Stimulated activated CD4-positive, alpha-beta T cell treated with anti-CD3 and anti-CD28 coated beads, Interleukin-15, amount 100 ng/mL, for 24 hours (primary cell): ENCODE results near the gene SAMSN1.
A peak's percentile ranks its signal among the peaks of the same experiment; 100 is the strongest.

Experiments
- DNase-seq: peaks from one replicate; pipeline ENCODE4 v3.0.0-alpha.2; 2020

SAMSN1 gene

DNA sequence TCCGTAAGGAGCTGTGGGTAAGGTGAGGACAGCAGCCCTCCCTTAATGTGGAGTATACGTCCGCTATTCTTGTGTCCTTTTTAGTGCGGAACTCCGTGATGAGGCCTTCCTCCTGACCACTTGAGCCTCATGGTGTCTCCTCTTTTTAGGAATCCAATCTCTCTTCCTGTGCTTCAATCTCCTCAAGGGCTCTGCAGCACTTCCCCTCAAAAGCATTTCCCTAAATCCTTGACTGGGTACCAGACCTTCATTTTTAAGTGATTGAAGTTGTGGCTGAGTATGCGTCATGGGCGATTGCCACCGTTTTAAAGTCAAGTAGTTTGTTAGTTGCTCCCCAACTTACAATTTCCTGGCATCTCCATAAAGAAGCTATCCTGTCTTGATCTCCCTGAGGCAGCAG, 62.8 kb downstream of the SAMSN1 start:
- DNase-seq: no peak

DNA sequence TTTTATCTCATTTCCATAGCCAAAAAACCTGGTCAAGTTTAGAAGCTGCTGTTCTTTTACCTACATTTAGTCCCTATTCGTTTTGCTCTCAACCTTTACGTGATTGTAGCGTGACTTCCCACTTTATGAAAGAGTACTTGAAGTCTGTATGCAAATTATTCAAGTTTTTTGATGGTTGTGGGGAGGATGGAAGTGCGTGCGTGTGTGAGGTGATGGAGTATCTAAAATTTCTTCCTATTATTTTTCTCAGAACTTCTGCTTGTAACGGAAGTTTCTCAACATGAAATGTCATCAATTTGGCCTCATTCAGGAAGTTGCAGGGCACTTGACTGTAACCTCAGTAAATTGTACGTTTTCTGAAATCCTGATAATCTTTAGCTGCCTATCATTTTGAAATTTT, 64.0 kb downstream of the SAMSN1 start:
- DNase-seq: peak; percentile 45

DNA sequence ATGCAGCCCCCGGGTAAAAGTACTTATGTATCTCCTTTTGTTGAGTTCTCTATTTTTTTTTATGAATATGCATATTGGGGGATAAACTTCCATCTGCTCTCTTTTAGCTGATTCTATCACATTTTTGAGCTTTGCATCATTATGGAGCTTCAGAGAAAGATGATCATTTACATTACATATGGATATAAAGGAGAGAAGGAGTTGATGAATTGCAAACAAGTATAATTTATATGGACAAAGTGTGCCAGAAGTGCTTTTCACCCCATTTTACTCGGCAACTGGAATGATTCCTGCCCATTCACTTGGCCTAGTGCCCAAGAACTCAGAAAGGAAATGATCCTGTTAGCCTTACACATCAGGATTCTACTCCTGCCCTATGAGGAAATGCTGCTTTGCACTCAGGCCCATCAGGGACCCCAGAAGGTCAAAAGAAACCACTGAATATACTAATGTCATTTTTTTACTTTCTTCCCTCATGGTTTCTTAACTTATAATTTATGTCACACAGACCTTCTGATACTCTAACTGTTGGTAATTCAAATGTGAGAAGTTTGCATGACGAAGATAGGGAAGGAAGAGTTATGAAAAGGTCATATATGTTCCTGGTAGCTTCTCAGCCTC, 65.6 kb downstream of the SAMSN1 start:
- no peak for DNase-seq

DNA sequence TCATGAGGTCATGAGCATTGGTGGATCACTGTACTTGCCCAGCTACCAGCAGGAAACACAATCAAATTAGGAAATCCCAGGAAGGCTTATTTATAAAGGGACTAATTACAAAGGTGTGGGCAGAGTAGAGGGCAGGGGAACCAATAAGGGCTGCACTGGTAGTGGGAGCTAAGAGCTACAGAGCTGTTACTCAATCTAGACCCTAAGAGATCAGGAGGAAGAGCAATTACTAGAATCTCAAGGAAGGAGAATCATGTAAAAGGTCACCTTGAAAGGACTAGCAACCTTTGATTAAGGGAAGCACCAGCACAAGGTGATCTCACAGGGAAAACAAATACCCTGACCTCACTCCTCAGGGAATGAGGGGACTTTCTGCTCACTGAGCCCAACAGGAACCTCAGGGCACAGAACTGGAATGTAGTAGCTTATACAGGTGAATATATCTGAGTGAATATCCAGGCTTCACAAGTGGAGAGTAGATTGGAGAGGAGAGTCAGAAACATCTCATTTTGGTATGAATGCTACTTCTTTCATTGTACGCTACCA, 66.8 kb downstream of the SAMSN1 start:
- DNase-seq: no peak

DNA sequence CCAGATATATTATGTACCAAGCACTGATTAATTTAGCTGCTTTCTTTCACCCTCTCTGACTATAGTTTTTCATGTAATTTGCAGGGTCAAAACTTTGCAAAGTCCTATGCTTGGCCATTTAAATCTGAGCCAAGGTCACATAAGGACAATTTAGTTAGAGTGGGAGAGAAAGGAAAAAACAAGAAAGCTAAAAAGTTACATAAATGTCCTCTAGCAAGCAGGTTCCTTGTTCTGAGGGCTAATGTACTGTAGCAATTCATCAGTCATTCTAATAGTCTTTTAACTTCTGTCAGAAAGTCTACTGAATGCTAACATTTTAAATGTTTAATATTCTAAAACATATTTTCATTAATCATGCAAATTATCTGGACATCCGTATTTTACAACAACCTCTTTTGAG, 68.3 kb downstream of the SAMSN1 start:
- no peak for DNase-seq

DNA sequence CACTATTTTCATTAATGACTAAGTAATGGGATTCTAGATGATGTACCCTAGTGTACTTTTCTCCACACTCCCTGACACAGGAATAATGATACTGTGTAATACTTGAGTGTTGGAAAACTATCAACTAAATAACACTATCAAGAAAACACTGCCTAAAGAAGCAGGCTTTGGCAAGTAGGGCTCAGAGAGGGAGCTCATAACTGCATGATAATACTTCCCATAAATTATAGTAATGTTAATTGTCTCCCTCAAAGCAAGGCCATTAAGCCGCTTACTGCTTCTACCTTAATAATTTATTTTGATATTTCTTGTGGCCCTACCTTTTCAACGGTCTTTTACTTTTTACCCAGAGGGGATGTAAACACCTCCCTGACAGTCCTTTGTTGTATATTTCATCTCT, 69.0 kb downstream of the SAMSN1 start:
- DNase-seq: no peak

DNA sequence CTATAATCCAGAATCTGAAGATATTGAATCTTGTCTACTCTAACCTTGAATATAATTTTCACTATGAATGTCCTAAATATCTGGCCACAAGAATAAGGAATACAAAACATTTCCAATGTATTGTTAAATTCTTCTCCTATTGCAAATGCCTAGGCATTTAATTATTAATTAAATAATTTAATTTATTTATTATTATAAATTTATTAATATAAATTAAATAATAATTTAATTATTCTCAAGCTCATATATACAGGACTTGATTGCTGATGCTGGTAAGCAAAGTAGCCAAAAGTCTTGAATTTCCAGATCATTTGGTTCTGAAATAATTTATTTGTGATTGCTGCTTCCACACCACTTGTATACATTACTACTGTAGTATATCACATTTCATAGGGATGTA, 71.1 kb downstream of the SAMSN1 start:
- no peak for DNase-seq

DNA sequence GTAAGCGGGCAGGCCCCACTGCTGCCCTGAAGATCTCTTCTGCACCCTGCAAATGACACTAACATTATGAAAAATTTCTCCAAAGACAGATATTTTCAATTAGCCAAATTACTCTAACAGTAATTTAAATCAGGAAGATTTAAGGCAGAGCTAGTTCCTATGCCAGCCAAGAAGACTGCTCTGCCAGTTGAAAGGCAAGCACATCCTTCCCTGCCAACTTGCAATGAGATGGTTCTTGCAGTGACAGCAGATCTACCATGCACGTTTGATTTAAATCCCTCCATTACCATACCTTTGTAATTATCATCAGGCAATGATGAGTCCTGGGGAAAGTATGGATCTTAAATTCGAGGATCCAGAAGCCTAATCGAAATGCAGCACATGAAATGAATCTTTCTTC, 76.5 kb downstream of the SAMSN1 start:
- no peak for DNase-seq

DNA sequence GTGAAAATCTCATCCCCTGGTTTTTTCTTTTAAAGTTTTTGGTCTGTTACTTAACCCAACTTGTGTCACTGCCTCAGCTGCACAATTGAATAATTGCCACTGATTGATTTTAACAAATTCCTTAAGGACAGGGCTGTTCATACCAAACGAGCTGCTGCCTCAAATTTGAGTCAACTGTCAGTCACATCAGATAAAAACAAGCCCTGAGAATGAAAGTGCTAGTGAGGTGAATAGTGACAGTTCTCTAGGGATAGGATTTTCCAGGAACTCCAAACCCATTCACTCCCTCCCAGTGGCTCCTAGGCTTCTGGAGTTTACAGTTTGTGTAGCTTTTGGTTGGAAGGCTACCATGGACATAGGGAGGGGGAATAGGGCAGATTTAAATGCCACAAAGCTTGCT, 79.4 kb downstream of the SAMSN1 start:
- no peak for DNase-seq

DNA sequence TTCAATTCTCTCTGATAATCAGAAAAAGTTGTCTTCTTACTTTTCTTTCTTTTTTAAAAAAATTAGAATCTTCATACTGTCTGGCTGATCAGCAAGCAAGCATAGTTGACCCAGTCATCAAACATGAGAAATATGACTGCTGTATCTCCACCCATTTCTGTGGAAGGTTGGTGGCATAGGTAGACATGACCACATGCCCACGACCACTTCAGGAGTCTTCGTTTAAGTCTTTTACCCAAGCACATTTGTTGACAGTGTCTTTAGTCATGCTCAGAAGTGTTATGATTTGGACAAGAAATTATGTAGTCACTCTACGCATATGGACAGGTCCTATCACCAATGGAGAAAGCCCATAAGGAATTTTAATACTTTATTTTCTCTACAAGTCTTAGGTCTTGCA, 88.4 kb downstream of the SAMSN1 start:
- DNase-seq: no peak

DNA sequence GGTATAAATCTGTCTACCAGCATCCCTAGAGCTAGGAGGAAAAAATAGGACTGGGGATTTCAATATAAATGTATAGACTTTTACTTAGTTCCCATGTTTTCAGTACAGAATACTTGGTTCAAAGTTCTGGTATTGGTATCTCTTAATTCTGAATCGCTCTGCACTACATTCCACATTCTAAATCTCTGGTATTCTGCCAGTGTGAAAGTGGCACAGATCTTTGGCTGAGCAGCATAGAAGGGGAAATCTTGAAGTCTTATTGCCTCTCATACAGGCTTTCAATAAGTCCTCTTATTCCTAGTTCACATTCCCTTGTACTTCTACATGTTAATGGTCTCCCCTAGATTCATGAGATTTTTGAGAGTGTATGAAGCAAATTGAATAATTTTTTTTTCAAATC, 89.2 kb downstream of the SAMSN1 start:
- no peak for DNase-seq

DNA sequence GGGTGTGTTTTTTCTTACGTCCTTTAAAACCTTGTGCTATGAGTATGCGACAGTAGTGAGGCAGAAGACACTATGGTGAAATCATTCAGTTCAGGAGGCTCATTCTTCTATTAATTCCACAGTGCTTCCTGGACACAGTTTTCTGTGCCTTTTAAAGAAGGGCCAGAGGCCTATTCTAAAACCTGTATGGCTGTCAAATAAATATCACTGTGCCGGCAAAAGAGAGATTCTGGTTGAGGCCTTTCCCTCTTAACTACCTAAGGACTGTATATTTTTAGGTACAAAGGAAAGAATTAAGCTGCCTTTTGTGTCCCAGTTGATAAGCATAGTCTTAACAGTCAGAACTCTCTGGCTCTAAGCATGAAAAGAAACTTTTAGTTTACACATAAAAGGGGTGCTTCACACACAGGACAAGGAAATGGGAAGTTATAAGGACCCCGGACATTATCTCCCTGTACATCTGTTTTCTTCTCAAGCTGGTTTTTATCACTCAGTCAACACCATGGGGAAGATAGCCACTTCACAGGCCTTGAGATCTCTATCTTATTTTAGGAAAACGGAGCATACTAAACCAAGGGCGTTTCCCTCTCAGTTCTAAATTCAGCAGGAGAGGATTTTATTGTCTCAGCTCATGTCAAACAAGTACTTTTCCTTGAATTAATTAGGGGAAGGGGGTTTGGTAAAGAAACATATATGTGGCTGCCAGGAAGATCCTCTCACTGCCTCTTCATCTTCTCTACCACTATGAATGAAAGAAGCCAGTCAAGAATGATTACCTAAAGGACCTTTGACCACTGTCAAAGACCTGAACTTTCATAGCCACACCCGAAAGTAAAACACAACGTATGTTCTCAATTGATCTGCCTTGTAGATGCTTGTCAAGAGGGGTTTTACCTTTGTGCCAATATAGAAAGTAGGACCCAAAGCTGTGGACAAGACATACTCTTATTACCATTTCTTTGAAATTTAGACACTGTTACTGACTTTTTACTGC, 91.8 kb downstream of the SAMSN1 start:
- no peak for DNase-seq

DNA sequence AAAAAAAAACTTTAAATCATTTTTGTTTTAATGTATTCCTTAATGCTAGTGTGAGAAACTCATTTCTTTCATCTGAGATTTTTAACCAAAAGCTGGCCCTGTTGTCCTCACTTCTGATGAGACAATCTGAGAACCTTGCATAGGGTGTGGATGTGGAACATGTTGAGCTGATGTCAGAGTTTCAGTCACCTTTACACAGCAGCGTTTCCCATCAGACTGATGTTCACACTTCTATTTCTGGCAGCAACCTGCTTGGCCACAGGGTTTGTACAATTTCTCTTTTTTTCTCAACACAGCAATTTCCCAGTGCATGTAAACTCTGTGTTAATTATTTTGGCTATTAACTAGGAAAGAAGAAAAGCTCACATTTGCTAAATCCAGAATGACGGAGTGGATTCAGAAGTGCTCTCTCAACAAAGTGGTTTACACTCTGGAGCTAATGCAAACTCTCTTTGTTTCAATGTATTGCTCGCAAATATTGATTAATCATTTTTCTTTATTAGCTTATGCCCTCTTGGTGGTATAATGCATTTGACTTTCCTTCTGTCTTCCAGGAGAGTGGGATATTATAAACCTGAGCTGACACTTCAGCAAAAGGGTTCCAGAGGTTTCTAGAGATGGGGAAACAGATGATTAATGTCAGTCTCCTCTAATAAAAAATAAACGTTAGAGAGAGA, 92.6 kb downstream of the SAMSN1 start:
- peak; percentile 36 for DNase-seq

DNA sequence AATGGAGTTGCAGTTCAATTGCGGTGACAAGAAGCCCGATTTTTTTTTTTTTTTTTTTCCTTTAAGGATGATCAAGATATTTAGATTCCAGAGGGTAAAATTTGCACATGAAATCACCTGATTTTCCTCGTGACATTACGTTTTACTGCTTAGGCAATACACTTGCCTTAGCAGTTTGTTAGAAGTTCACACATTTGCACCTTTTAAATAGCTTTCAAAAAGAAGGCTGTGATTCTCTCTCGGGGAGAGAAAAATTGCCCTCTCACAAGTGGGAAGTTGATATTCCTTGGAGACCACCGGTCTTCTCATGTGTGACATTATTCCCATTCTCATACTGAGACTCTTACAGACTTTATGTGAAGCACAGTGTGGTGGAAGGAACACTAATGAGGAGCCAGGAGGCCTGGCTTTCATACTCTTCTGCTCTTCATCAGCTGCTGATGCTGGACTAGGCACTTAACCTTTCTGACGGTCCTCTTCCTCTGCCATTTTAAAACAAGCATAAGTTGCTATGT, 93.3 kb downstream of the SAMSN1 start:
- no peak for DNase-seq

DNA sequence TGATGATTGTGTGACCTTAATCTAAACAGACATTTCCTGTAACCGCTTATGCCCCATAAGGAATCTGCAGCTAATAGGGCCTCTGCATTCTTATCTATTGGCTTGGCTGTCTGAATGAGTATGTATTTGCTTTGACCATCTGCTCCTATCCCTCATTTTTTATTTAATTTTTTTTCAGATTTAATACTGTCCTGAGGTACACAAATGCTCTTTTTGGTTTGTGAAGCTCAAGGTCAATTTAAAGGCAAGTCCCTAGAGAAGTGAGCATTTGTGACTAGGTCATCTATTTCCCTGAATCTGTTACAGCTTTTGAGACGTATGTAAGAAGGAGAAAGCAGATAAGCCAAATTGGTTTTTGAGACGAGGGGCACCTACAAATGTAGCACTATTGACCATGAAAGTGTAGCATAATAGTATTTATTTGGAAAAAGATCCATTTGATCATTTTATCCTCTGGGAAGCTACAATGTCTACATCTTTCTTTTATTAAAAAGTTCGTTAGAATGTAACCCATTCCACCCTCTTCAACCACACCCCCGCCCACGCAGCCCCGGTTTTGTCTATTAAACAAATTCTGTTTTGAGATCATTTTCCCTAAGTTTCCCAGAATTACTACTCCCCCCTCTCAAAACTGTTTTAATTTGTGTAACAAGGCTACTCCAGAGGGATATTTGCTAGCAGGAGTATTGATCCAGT, 93.9 kb downstream of the SAMSN1 start:
- peak; percentile 42 for DNase-seq

DNA sequence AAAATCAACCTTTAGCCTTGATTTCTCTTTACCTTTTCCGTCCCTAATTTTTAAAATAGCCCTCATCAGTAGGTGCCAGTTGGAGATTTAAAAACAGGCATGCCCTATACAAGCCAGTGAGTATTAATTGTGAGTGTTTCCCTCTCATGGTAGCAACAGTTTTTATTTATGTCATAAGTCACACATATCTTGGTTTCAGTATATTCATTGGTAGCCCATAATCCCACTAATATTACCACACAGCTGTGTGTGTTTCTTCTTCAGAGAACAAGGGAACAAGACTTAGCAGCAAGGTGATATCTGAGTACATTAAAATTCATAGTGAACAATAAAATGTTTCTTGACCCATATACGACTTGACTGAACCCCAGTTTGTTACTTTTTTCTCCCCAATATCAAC, 94.6 kb downstream of the SAMSN1 start:
- DNase-seq: no peak

DNA sequence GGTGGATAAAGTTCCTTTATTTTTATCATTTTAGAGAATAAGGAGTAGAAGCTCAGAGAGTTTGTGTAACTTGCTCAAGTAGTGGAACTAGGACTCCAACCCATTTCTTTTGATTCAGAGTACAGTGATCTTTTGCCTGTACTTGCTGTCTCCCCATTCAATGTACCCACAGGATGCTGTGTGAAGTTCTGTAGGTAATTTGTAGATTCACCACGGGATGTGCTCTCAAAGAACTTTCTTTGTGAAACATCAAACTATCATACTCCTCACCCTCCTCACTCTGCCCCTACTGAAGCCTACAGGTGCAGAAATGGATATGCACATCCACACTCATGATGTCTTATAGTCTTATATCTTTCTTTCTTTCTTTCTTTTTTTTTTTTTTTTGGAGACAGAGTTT, 97.3 kb downstream of the SAMSN1 start:
- no peak for DNase-seq

DNA sequence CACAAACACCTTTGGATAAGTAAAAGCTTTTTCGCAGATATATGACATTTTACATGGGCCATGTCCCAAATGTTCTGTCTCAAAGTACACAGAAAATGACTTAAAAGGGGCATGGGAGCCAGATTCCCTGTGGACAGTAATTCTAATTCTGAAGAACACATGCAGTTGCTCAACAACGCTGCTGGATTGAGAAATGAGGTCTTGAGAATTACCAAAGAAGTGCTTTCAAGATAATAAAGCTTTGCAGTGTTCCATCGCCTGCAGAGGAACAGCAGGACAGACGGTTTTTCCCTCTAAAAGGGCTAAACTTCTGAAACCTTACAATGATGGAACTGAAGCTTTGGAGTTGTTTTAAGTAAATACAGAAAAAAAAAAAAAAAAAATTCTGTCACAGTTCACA, 107.9 kb downstream of the SAMSN1 start:
- DNase-seq: no peak

DNA sequence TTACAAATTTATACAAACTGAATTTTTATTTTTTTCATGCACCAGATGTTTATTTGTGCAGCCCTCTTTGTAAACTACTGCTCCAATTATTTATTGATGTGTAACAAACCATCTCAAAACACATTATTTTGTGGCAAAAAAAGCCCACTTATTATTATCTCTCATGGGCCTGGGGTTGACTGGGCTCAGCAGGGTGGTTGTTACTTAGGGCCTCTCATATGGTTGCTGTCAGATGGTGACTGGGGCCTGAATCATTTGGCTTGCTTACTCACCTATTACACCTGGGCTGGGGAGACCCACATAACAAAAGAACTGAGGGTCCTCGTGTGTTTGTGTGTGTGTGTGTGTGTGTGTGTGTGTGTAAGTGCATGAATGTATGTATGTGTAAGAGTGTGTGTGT, 110.7 kb downstream of the SAMSN1 start:
- DNase-seq: no peak
